ENCODE measurements around the gene MBOAT1.

DNA sequence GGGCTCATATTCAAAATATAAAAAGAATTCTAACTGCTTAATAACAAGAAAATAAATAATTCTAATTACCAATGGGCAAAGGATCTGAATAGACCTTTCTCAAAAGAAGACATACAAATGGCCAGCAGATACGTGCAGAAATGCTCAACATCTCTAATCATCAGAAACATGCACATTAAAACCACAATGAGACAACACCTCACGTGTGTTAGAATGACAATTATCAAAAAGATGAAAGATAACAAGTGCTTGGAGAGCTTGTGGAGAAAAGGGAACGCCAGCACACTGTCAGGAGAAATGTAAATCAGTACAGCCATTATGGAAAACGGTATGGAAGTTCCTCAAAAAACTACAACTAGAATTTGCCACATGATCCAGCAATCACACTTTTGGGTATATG is 53.6 kb downstream of the MBOAT1 start:
- TF ChIP-seq, protein P1, sequence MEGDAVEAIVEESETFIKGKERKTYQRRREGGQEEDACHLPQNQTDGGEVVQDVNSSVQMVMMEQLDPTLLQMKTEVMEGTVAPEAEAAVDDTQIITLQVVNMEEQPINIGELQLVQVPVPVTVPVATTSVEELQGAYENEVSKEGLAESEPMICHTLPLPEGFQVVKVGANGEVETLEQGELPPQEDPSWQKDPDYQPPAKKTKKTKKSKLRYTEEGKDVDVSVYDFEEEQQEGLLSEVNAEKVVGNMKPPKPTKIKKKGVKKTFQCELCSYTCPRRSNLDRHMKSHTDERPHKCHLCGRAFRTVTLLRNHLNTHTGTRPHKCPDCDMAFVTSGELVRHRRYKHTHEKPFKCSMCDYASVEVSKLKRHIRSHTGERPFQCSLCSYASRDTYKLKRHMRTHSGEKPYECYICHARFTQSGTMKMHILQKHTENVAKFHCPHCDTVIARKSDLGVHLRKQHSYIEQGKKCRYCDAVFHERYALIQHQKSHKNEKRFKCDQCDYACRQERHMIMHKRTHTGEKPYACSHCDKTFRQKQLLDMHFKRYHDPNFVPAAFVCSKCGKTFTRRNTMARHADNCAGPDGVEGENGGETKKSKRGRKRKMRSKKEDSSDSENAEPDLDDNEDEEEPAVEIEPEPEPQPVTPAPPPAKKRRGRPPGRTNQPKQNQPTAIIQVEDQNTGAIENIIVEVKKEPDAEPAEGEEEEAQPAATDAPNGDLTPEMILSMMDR (conservative IDR thresholded peaks at IDR 0.05; ENCODE audit: low read depth, low read length): no peak
- TF ChIP-seq EZH2 (IDR thresholded peaks at IDR 0.05; ENCODE audit: borderline replicate concordance, low read depth, low read length, poor library complexity, severe bottlenecking): no peak

All from A673 (cell line).